Adipose tissue (tissue), 3 donors: Measurements from ENCODE around the gene PTHLH. TPM values are rescaled to one million over a fixed set of nuclear protein-coding genes. Genes with fewer than 3 reads are reported as not detected.

ENCODE experiments used
- H3K27ac ChIP-seq: one replicate; pipeline ENCODE4 v1.5.1; 2013; ENCODE audit warnings: low read depth, low read length
- WGBS, 3 donors: extraction: QIAGEN DNeasy Blood & Tissue Kit; methylation state at CpG; one replicate each; pipeline ENCODE4 v1.1.7; 2013; 5-methylcytosine and 5-hydroxymethylcytosine counted together
- polyA plus RNA-seq, 3 donors: library from polyadenylated mRNA; stranded (reverse); fragments of 200-250 nt; gene quantifications; one replicate each; pipeline ENCODE4 v1.2.3, GENCODE V29; 2013
- donor health status: healthy with polysubstance abuse.
- donor health status: Bipolar disorder and iron deficiency.
- donor health status: healthy.

Gene PTHLH
- polyA plus RNA-seq, 3 donors, result 0.08 to 0.61 TPM; not detected in 1

DNA sequence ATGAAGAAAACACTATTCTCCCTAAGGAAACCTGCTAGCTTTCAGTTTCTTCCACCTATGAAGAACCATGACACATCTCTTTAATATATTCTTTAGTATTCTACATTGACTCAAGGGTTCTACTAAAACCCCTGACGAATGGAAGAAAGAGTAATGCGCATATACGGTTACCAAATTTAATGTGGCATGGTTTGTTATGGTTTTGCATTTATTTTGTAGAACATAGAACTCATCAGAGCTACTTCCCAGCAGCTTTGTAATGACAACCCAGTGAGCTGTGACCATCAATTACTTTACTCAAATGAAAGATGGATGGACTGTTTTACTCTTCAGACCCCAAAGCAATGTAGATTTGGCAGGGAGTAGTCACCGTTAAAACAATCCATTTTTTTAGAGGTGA lies 19.2 kb downstream of the PTHLH start:
- H3K27ac ChIP-seq, result no peak overlapping the region
- 86 to 88% (median 88%) methylated on average over 4 of the region's 4 CpGs for WGBS, 3 donors

DNA sequence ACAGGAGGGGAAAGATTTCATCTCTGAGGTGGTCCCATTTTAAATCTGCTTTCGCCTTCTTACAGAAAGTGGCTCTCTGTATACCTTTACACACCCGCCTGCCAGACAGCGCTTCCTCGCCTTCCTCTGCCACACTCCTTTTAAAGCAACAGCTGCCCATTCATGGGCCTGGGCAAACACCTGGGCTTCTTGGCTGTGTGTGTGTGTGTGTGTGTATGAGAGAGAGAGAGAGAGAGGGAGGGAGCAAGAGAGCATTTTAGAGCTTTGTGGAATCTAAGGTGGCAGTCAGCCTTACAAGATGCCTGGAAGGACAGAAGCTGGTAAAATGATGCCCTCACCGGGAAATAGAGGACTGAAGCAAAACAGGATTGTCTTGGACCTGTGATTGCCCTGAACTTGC lies 20.0 kb downstream of the PTHLH start:
- no peak overlapping the region for H3K27ac ChIP-seq
- WGBS, 3 donors, result 53 to 76% (median 74%) methylated on average over 5 of the region's 5 CpGs

DNA sequence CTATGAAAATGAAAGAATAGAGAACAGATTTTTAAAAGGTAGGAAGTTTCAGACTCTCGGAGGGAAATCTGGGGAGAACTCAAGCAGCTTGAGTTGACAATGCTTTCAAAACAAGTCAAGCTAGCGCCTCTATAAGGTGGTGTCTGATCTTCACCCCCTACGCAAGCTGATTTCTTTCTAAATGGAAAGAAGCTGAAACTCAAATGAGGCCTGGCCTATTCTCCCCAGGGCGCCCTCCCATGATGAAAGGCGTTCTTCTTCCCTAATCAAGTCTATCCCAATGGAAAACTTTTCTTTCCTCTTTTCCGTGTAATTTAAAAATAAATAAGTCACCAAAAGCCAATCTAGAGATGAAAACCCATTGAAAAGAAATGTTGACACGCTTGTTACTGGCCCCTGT lies 20.6 kb downstream of the PTHLH start:
- 68 to 80% (median 69%) methylated on average over 7 of the region's 7 CpGs for WGBS, 3 donors

DNA sequence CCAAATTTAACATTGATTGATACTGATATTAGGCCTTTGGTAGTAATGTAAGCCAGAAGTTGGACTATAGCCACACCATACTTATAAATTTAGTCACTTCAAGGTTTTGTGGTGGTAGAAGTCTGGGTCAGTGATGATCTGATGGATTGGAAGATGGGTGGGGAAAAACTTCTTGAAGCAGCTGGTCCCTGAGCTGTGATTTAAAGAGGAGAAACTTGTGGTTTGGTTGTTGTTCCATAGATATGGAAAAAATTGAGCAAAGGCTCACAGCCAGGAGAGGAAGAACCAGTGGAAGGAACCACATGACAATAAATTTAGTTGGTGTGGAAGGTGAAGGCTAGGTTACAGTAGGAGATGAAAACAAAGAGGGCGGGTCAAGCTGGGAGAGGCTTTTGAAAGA lies 26.1 kb downstream of the PTHLH start:
- H3K27ac ChIP-seq, result no peak overlapping the region
- WGBS, 3 donors, result 82 to 85% (median 84%) methylated on average over 1 of the region's 1 CpG

More for the DNA sequence above, 20.6 kb downstream of the PTHLH start:
- H3K27ac ChIP-seq, result no peak overlapping the region

DNA sequence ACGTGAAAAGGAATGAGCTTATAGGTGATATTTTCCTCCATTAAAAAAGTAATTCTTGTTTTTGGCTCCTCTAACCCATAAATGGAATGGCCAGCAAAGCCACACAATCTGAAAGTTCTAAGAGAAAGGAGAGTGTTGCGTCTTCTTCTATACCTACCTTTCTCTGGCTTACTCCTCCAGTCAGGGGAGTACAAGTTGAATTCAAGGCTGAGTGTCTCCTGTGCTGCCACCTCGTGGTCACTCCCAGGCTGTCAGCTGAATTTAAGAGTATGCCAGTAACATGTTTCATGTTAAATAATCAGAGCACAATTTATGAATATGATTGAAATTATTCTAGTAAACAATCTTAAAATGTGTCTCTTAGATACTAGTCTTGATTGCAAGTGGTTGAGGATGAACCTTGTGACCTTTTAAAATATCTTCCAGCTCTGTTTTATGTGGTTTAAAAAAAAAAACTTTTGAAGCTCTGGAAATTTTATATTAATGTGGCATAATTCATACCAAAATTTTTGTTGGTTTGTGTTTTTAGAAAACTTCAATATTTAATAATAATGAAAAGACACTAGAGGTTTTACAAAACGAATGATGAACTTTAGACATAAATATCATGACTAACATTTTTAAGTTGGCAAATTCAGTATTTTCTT lies 31.7 kb downstream of the PTHLH start:
- WGBS, 3 donors, result 38 to 39% (median 39%) methylated on average over 4 of the region's 4 CpGs
- no peak overlapping the region for H3K27ac ChIP-seq

DNA sequence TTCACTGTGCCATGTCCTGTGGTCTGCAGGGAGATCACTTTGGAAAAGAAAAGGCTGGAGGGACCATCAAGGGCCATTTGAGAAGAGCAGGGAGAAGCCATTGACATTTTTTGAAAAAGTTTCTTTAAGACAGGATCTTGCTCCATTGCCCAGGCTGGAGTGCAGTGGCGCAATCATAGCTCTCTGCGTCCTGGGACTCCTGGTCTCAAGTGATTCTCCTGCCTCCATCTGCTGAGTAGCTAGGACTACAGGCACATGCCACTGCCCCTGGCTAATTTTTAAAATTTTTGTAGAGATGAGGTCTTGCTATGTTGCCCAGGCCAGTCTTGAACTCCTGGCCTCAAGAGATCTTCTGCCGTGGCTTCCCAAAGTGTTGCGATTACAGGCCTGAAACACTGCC lies 32.3 kb downstream of the PTHLH start:
- WGBS, 3 donors, result 87 to 94% (median 90%) methylated on average over 4 of the region's 4 CpGs

DNA sequence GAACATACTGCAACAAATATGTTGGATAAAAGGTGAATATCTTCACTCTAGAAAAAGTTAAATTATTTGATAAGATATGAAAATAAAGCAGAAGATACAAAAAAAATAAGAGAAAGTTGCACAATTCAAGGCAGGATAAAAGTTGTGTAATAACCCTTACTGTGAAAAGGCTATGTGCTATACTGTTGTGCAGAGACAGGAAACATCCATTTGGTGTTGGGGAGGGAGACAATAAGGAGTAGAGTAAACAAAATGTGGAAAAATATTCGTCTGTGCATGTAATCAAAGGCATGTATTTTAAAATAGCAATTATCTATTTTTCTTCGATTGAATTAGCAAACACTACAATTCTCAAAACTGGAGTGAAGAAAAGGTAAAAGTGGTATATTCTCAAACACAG lies 34.8 kb downstream of the PTHLH start:
- no peak overlapping the region for H3K27ac ChIP-seq
- WGBS, 3 donors, result 48 to 55% (median 49%) methylated on average over 2 of the region's 2 CpGs

More for the DNA sequence above, 32.3 kb downstream of the PTHLH start:
- no peak overlapping the region for H3K27ac ChIP-seq

DNA sequence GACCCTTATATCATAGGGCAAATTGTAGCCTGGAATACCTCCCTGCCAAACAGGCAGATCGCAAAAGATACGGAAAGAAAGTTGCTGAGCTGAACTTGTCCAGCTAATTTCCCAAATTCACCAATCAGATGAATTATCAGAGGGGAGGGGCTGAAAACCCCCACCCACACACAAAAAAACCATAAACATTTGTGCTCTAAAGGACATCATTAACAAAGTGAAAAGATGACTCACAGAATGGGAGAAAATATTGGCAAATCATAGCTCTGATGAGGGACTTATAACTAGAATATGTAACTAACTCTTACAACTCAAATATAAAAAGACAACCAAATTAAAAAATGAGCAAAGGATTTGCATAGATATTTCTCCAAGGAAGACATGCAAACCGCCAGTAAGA lies 36.3 kb downstream of the PTHLH start:
- H3K27ac ChIP-seq, result no peak overlapping the region
- 74 to 79% (median 75%) methylated on average over 3 of the region's 3 CpGs for WGBS, 3 donors

DNA sequence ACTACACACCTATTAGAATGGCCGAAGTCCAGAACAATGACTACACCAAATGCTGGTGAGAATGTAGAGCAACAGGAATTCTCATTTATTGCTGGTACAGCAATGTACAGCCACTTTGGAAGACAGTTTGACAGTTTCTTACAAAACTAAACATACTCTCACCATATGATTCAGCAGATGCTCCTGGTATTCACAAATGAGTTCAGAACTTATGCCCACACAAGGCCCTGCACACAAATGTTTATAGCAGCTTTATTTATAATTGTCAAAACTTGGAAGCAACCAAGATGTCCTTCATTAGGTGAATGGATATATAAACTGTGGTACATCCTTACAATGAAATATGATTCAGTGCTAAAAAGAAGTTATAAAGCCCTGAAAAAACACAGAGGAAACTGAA lies 38.3 kb downstream of the PTHLH start:
- WGBS, 3 donors, result 93 to 97% (median 94%) methylated on average over 1 of the region's 1 CpG
- H3K27ac ChIP-seq, result no peak overlapping the region

DNA sequence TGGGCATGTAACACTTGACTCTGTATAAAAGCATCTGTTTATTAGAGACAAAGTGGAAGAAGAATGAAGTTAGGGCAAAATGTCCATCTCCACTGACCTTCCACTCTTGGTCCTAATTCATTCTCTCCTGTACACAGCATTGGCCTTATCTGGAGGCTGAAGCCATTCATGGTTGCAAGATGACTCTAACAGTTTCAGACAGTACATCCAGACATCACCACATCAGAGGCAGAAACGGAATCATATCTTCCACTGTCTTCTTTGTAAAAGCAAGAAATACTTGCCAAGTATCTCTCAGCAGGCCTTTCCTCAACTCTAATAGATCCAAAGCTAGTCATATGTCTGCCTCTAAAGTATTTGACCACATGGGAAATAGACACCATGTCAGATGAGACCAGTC lies 41.1 kb downstream of the PTHLH start:
- 93 to 96% (median 94%) methylated on average over 1 of the region's 1 CpG for WGBS, 3 donors
- H3K27ac ChIP-seq, result no peak overlapping the region

DNA sequence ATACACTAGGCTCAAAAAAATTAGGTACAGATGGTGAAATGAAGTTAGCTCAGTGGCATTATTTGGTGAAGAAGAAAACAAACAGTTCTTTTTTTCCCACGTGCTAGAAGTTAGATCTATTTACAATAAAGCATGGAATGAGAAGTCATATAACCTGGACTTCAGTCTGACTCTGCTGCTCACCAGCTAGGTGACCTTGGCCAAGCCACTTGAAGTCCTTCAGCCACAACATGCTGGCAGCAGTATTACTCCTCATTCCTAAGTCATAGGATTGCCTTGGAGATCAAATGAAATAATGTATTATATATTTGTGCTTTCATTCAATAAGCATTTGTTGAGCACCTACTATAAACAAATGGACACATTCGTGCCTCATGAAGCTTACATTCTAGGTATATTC lies 45.2 kb downstream of the PTHLH start:
- 53 to 84% (median 62%) methylated on average over 2 of the region's 2 CpGs for WGBS, 3 donors
- H3K27ac ChIP-seq, result no peak overlapping the region

DNA sequence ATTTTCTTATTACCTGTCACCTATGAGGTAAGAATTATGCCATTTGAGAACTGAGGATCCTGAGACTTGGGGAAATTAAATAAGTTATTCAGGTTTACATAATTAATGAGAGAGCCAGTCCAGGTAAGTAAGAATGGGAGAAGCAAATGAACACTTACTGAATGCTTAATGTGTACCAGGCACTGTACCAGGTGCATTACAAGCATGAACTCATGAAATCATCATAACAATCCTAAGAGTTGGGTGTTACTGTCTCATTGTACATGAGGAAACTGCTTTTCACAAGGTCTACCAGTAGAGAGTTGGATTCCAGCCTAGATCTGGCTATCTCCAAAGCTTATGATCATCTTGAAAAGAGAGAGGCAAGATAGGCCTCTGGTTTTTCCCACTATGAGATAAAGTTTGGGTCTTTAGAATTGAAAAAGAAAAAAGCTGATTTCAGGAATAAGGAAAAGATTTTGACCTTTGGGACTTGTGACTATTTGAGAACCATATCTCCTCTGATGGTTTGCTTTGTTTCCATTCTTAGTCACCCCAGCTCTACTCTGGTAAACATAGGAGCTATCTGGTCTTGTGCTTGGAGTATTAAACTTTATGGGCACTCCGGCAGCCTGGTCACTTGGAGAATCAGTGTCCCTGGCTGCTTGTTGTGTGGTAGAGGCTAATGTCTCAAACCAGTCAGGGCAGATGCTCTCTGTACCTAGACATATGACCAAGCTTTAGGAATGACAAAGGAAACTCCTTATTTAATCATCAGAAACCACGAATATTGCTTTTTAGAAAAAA lies 48.0 kb downstream of the PTHLH start:
- 59 to 72% (median 70%) methylated on average over 2 of the region's 2 CpGs for WGBS, 3 donors
- H3K27ac ChIP-seq, result no peak overlapping the region

DNA sequence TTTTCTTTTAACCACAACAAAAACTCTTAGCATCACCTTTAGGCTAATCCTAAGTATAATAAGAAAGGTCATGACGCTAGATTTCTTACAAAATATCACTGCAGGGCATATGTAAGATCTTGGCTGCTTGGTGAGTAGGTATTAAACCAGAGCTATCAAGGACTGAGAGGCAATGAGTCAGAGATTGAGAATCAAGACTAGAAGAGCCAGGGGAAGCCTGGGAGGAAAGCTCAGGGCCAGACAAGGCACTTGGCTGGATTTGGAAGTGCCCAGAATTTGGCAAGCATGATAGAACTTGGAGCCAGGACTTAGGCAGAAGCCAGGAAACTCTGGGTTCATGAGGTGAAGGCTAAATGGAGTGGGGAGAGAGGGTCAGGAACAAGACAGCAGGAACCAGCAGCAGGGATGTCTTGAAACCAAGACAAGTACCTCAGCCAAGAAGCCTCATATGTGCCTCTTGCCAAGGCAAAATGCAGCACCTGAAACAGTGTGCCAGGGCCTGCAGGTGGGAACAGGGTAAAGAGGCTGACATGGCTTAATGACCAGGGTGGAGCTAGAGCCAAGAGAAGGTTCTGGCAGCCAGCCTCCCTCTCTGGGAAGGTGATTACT lies 49.9 kb downstream of the PTHLH start:
- 37 to 71% (median 59%) methylated on average over 1 of the region's 1 CpG for WGBS, 3 donors
- H3K27ac ChIP-seq, result no peak overlapping the region

DNA sequence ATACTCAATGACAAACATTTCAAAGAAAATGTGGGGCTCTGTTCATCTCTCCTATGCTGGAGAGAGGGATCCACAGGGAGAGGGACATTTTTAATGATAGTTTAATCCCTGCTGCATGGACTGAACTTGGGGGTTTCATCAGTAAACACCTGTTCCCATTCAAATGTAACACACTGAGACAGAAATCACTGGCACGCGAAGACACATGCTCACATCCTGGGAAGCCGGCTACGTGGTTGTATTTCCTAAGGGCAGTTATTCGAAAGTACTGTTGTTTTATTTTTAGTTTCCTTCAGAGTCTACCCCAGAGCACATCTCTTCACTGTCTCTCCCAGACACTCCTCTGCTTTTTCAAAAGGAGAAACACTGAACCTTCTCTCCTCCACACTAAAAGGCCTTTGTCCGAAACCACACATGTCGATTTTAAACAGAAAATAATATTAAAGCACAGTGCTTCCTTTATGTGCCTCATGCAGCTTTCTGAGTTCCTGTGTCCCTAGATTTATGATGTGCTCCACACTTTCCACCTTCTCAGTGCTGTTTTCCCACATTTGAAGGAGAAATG lies 52.8 kb downstream of the PTHLH start:
- 76 to 81% (median 77%) methylated on average over 7 of the region's 7 CpGs for WGBS, 3 donors
- H3K27ac ChIP-seq, result no peak overlapping the region

DNA sequence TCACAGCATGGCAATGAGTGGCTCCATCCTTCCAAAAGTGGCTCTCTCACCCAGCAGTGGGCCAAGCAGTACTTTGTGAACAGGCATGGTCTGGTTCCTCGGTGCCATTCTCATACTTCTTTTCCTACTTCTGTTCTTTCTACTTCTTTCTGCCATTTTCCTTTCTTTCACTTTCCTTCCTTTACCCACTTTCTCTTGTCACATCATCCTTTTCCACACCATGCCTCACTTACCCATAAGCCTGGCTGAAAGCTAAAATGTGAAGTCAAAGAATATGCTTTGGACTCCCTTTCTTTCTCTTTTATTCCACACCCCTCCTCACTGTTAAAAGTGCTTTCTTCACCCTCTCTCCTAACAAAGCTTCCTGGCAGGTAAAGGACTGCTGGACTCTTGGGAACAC lies 57.0 kb downstream of the PTHLH start:
- H3K27ac ChIP-seq, result no peak overlapping the region
- 94 to 95% (median 95%) methylated on average over 1 of the region's 1 CpG for WGBS, 3 donors

DNA sequence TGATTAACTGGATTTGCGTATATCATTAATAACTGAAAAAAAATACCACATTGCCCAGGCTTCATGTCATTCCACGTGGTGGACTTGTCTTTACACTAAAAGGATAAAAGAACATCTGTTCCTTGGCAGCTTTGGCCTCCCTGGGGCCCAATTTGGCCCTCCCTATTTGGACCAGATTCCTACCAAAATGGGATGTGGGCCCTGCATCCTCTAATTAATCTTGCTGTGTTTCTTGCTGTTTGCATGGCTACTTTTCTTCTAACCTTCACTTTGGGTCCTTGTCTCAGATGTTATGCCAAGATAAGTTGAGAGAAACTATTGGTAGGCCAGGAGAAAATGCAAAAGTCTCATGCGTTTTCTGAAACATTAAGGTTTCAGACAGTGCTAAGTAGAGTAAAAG lies 57.5 kb downstream of the PTHLH start:
- 25 to 55% (median 26%) methylated on average over 3 of the region's 3 CpGs for WGBS, 3 donors
- H3K27ac ChIP-seq, result no peak overlapping the region

DNA sequence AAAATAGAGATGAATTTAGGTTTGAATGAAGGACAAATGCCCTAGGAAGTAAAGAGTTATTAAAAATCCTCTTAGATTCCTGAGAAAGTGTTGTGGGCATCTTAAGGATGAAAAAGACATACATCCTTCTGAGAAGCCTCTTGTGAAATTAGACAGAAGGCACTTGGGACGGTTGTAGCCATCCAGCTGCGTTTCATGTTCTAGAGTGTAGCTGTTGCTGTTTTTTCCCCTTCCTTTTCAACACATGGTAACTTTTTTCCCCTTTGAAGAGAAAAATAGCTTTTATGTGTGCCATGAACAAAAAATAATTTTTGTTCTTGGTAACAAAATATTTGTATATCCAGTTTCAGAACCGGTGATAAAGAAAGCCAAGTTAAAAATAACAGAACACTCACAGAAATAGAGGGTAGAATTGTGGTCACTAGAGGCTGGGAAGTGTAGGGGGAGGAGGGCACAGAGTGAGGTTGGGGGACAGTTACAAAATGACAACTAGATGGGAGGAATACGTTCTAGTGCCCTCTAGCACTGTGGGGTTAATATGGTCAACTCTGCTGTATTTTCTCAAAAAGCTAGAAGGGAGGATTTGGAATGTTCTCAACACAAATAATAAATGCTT lies 58.4 kb downstream of the PTHLH start:
- no peak overlapping the region for H3K27ac ChIP-seq
- 64 to 83% (median 65%) methylated on average over 4 of the region's 4 CpGs for WGBS, 3 donors

DNA sequence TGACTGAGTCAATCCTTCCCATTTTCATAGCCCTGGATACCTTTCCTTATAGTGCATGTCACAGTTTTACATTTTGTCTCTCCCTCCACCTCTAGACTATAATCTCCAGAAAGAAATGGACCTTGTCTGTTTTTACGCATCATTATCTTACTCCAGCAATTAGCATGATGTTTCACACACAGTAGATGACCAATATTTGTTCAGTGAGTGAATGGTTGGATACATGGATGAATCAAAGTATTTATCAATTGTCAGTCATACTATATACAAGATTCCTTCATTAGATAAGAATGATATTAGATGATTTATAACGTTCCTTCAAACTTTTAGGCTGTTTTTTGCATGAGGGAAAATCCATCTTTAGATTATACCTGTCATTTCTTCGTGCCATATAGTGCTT lies 61.1 kb downstream of the PTHLH start:
- 81 to 84% (median 83%) methylated on average over 3 of the region's 3 CpGs for WGBS, 3 donors

More for the DNA sequence above, 61.1 kb downstream of the PTHLH start:
- H3K27ac ChIP-seq, result no peak overlapping the region
